ENCODE results near the gene NCOA6.

NCOA6 gene

GRCh38 chr20:34754611-34755010 is 70.8 kb downstream of the NCOA6 start:
- Histone ChIP-seq H3K36me3 (ENCODE audit: insufficient read depth, low read length) (peaks cover 86% of the 10 kb centered on the region), H3K79me2 (ENCODE audit: insufficient read depth, low read length) (no peaks in the 10 kb centered on the region), H4K20me1 (ENCODE audit: insufficient read depth, low read length) (peaks cover 8% of the 10 kb centered on the region; the same call in 1 of the 2 replicates), H3K9me3 (ENCODE audit: insufficient read depth, low read length, severe bottlenecking) (no peaks in the 10 kb centered on the region), H3K4me2 (ENCODE audit: insufficient read depth, low read length) (no peak overlapping the region), H3K27me3 (ENCODE audit: insufficient read depth, low read length, poor library complexity) (no peaks in the 10 kb centered on the region), H3K27ac (ENCODE audit: low read length) (no peak overlapping the region), H3K4me3 (ENCODE audit: low read depth in 1 of 2, low read length in 2 of 2) (no peak overlapping the region), H3K9ac (ENCODE audit: low read depth, low read length) (no peak overlapping the region), H3K4me1 (ENCODE audit: insufficient read depth, low read length) (no peaks in the 10 kb centered on the region), H2AFZ (ENCODE audit: low read depth, low read length) (no peak overlapping the region)
- DNase-seq (no peak), ATAC-seq (ENCODE audit: insufficient read depth, low read depth) (no peak)
- TF ChIP-seq, protein P1, sequence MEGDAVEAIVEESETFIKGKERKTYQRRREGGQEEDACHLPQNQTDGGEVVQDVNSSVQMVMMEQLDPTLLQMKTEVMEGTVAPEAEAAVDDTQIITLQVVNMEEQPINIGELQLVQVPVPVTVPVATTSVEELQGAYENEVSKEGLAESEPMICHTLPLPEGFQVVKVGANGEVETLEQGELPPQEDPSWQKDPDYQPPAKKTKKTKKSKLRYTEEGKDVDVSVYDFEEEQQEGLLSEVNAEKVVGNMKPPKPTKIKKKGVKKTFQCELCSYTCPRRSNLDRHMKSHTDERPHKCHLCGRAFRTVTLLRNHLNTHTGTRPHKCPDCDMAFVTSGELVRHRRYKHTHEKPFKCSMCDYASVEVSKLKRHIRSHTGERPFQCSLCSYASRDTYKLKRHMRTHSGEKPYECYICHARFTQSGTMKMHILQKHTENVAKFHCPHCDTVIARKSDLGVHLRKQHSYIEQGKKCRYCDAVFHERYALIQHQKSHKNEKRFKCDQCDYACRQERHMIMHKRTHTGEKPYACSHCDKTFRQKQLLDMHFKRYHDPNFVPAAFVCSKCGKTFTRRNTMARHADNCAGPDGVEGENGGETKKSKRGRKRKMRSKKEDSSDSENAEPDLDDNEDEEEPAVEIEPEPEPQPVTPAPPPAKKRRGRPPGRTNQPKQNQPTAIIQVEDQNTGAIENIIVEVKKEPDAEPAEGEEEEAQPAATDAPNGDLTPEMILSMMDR (IDR thresholded peaks at IDR 0.05; ENCODE audit: borderline replicate concordance, extremely low read depth, low read length, poor library complexity, severe bottlenecking): no peak
- TF ChIP-seq EZH2 (IDR thresholded peaks at IDR 0.05; ENCODE audit: borderline replicate concordance, low read depth, low read length, severe bottlenecking): no peak

- no peak overlapping the region for H2AFZ ChIP-seq (ENCODE audit: low read depth, low read length)
- H3K9me3 ChIP-seq (ENCODE audit: insufficient read depth, low read length, severe bottlenecking): no peaks in the 10 kb centered on the region
- no peak overlapping the region for H3K27ac ChIP-seq (ENCODE audit: low read length)
- peaks cover 8% of the 10 kb centered on the region; the same call in 1 of the 2 replicates for H4K20me1 ChIP-seq (ENCODE audit: insufficient read depth, low read length)
- no peak overlapping the region for H3K4me2 ChIP-seq (ENCODE audit: insufficient read depth, low read length)
- no peak overlapping the region for H3K9ac ChIP-seq (ENCODE audit: low read depth, low read length)
- DNase-seq (no peak), ATAC-seq (ENCODE audit: insufficient read depth, low read depth) (no peak)
- H3K4me3 ChIP-seq (ENCODE audit: low read depth in 1 of 2, low read length in 2 of 2): no peak overlapping the region
- H3K4me1 ChIP-seq (ENCODE audit: insufficient read depth, low read length): no peaks in the 10 kb centered on the region
- TF ChIP-seq, protein P1 (IDR thresholded peaks at IDR 0.05; ENCODE audit: borderline replicate concordance, extremely low read depth, low read length, poor library complexity, severe bottlenecking): no peak
- TF ChIP-seq EZH2 (IDR thresholded peaks at IDR 0.05; ENCODE audit: borderline replicate concordance, low read depth, low read length, severe bottlenecking): no peak
- no peaks in the 10 kb centered on the region for H3K27me3 ChIP-seq (ENCODE audit: insufficient read depth, low read length, poor library complexity)
- H3K79me2 ChIP-seq (ENCODE audit: insufficient read depth, low read length): no peaks in the 10 kb centered on the region
- peaks cover 86% of the 10 kb centered on the region for H3K36me3 ChIP-seq (ENCODE audit: insufficient read depth, low read length)
These were observed 71.6 kb downstream of the NCOA6 start for GRCh38 chr20:34753706-34754461.

- ATAC-seq (ENCODE audit: insufficient read depth, low read depth) (no peak), DNase-seq (no peak)
- Histone ChIP-seq H3K36me3 (ENCODE audit: insufficient read depth, low read length) (peaks cover 85% of the 10 kb centered on the region), H3K4me2 (ENCODE audit: insufficient read depth, low read length) (no peak overlapping the region), H3K4me3 (ENCODE audit: low read depth in 1 of 2, low read length in 2 of 2) (no peak overlapping the region), H3K9ac (ENCODE audit: low read depth, low read length) (no peak overlapping the region), H2AFZ (ENCODE audit: low read depth, low read length) (no peak overlapping the region), H3K9me3 (ENCODE audit: insufficient read depth, low read length, severe bottlenecking) (no peaks in the 10 kb centered on the region), H3K27me3 (ENCODE audit: insufficient read depth, low read length, poor library complexity) (no peaks in the 10 kb centered on the region), H3K27ac (ENCODE audit: low read length) (no peak overlapping the region), H4K20me1 (ENCODE audit: insufficient read depth, low read length) (peaks cover 3% of the 10 kb centered on the region; the same call in 1 of the 2 replicates), H3K79me2 (ENCODE audit: insufficient read depth, low read length) (no peaks in the 10 kb centered on the region), H3K4me1 (ENCODE audit: insufficient read depth, low read length) (no peaks in the 10 kb centered on the region)
- TF ChIP-seq, protein P1 (IDR thresholded peaks at IDR 0.05; ENCODE audit: borderline replicate concordance, extremely low read depth, low read length, poor library complexity, severe bottlenecking): no peak
- TF ChIP-seq EZH2 (IDR thresholded peaks at IDR 0.05; ENCODE audit: borderline replicate concordance, low read depth, low read length, severe bottlenecking): no peak
These were observed 74.0 kb downstream of the NCOA6 start for GRCh38 chr20:34751453-34751852.

Data from DND-41 (cell line).